Stimulated activated CD4-positive, alpha-beta T cell treated with anti-CD3 and anti-CD28 coated beads, Interleukin-12 subunit alpha, Interleukin-12 subunit beta, amount 100 ng/mL, for 48 hours (primary cell): ENCODE results near the gene CMTR1.

Experiments used
- DNase-seq, 3 donors: peaks; one replicate each; pipeline ENCODE4 v3.0.0-alpha.2; 2020; ENCODE audit warnings: low read depth in 2 of 3, low spot score in 1 of 3

The CMTR1 gene

GRCh38 chr6:37530297-37530696 is 97.3 kb downstream of the CMTR1 start:
- no peak for DNase-seq

DNA sequence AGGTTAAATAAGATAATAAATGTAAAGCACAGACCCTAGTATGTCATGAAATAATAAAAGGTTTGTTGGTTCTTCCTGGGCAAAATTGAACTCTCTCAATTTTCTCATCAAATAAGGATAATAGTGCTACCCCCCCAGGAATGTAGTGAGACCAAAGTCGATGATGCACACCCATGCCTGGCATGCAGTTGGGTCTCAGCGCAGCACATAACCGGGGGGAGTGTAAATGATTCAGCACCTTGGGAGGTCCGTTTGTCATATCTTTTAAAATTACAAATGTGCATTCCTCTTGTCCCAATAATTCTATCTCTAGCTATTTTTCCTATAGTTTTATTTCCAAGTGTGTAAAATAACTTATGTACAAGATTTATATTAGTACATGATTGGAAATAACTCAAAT is 98.0 kb downstream of the CMTR1 start:
- DNase-seq: no peak
